Measurements from ENCODE around the gene PLD4. TPM values are rescaled to one million over a fixed set of nuclear protein-coding genes. Genes with fewer than 3 reads are reported as not detected.

The PLD4 gene
- total and polyA plus RNA-seq, 2 of the 8 experiments (the other 6 are each of a cell fraction or from before 2014, with no cell fraction given): 0.05 TPM; not detected in 1

DNA sequence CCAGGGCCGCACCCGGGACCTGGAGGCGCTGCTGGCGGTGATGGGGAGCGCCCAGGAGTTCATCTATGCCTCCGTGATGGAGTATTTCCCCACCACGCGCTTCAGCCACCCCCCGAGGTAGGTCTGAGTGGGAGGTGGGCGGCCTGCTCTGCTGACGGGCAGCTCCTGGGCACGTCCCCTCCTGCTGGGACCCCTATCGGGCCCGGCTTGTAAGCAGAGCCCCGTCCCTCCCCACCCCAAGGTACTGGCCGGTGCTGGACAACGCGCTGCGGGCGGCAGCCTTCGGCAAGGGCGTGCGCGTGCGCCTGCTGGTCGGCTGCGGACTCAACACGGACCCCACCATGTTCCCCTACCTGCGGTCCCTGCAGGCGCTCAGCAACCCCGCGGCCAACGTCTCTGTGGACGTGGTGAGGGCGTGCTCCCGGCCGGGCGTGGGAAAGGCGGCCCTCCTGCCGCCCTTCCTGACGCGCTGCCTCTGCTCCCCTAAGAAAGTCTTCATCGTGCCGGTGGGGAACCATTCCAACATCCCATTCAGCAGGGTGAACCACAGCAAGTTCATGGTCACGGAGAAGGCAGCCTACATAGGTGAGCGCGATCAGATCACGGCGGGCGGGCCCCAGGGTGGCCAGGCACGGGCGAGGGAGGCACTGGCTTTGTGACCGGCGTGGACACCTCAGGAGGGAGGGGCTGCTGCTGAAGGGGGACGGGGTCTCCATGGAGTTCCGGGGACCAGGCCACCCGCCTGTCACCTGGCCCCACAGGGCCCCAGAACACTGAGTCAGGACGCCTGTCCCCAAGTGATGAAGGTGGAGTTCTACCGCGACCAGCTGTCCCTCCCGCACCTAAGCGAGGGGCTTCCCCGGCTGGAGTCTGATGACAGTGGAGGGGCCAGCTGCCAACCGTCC lies 7.3 kb downstream of the PLD4 start:
- Histone ChIP-seq H3K79me1 (ENCODE audit: low read depth, low read length) (no peaks in the 10 kb centered on the region), H3K4ac (replicated peaks; ENCODE audit: insufficient read length, low read depth, low read length) (no peak overlapping the region), H2BK12ac (ENCODE audit: low read depth, low read length) (no peak overlapping the region), H3K18ac (ENCODE audit: extremely low read depth, low read length) (no peak overlapping the region), H2AFZ (ENCODE audit: low read length) (no peak overlapping the region), H2AK5ac (ENCODE audit: low read depth, low read length) (0 out of 2 replicates have a peak overlapping the region, but pooled peaks have one; percentile 5), H3K4me2 (ENCODE audit: insufficient read depth in 1 of 2, low read depth in 2 of 2, low read length in 2 of 2) (peak overlapping the region; percentile 78 to 80), H3K4me3 (ENCODE audit: extremely low read depth in 1 of 4, insufficient read depth in 2 of 4, low read depth in 3 of 4, low read length in 4 of 4) (peak overlapping the region; percentile 12 to 65 (median 33); a peak in 4 of 8 replicates), H3K27me3 (replicated peaks in 1 of 4; ENCODE audit: control insufficient read depth in 3 of 4, extremely low read depth in 1 of 4, insufficient read depth in 3 of 4, low read length in 3 of 4) (peaks cover 27 to 67% (median 49%) of the 10 kb centered on the region in 4 experiments), H3K36me3 (ENCODE audit: control insufficient read depth in 2 of 4, insufficient read depth in 4 of 4, low read length in 3 of 4) (peaks cover 0 to 4% (median 0%) of the 10 kb centered on the region in 4 experiments; a peak in 1 of 8 replicates), H3K27ac (ENCODE audit: low read depth, low read length) (no peak overlapping the region), H3K79me2 (ENCODE audit: control insufficient read depth in 1 of 2, insufficient read depth in 2 of 2, low read length in 2 of 2) (no peaks in the 10 kb centered on the region), H2BK120ac (replicated peaks; ENCODE audit: low read depth, low read length) (no peak overlapping the region), H3K56ac (replicated peaks; ENCODE audit: insufficient read length, low read depth, low read length) (no peak overlapping the region), H3K23me2 (ENCODE audit: low read depth, low read length) (peaks cover 12% of the 10 kb centered on the region; the same call in 1 of the 2 replicates), H4K8ac (ENCODE audit: extremely low read depth, insufficient read depth, low read length) (peak overlapping the region; percentile 64), H4K20me1 (replicated peaks in 1 of 2; ENCODE audit: control insufficient read depth in 1 of 2, insufficient read depth in 2 of 2, low read length in 2 of 2) (peaks cover 0 to 2% of the 10 kb centered on the region in 2 experiments), H3K9me3 (ENCODE audit: insufficient read depth in 2 of 2, low read depth in 1 of 2, low read length in 1 of 2) (no peaks in the 10 kb centered on the region), H4K5ac (ENCODE audit: insufficient read length, low read depth, low read length) (no peak overlapping the region), H3K14ac (ENCODE audit: insufficient read length) (no peak overlapping the region), H3K4me1 (replicated peaks in 1 of 4; ENCODE audit: control insufficient read depth in 3 of 4, insufficient read depth in 4 of 4, low read length in 3 of 4) (peaks cover 0 to 12% (median 8%) of the 10 kb centered on the region in 4 experiments; a peak in 5 of 7 replicates), H2BK15ac (ENCODE audit: low read length) (peak overlapping the region; percentile 5; the same call in 1 of the 2 replicates), H4K91ac (replicated peaks; ENCODE audit: insufficient read length, low read length) (no peak overlapping the region), H3K23ac (ENCODE audit: insufficient read length) (no peak overlapping the region), H2BK20ac (ENCODE audit: low read length) (no peak overlapping the region), H2BK5ac (ENCODE audit: low read depth, low read length) (no peak overlapping the region), H3K9ac (replicated peaks in 1 of 4; ENCODE audit: extremely low read depth in 1 of 4, low read depth in 3 of 4, low read length in 3 of 4) (no peak overlapping the region)
- WGBS, 2 experiments (ENCODE audit: extremely low coverage in 1 of 2, insufficient coverage in 1 of 2, insufficient read length in 1 of 2, insufficient replicate concordance in 2 of 2, low coverage in 1 of 2, low lambda C conversion rate in 2 of 2, missing lambda C conversion rate in 1 of 2): 24% methylated on average over 48 of the region's 64 CpGs; no CpG with 5 or more reads in 1 of the 2 experiments
- TF ChIP-seq EZH2 (IDR thresholded peaks at IDR 0.05; ENCODE audit: low read depth, low read length, severe bottlenecking) (peak; percentile 85), KDM4A (IDR thresholded peaks at IDR 0.05; ENCODE audit: low read depth, low read length, severe bottlenecking) (no peak)
- TF ChIP-seq, protein P1, sequence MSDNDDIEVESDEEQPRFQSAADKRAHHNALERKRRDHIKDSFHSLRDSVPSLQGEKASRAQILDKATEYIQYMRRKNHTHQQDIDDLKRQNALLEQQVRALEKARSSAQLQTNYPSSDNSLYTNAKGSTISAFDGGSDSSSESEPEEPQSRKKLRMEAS (IDR thresholded peaks at IDR 0.05): 0 out of 2 replicates have a peak, but pooled peaks have one; percentile 24
- DNase-seq (ENCODE audit: low read depth in 1 of 2, low spot score in 2 of 2): no peak
- CTCF ChIA-PET (ENCODE audit: partially characterized antibody): interaction anchor here (0.6 to 1.5 kb wide), 7 partner anchors 20 to 1201 kb away, joined by 3 to 5 read pairs (median 3); no protein-coding TSS in a partner anchor
- no peak for FAIRE-seq
- POLR2A ChIA-PET (ENCODE audit: partially characterized antibody): no interaction called here

Measured in H1 (cell line).